ENCODE data around the gene ARHGAP45. TPM values are rescaled to one million over a fixed set of nuclear protein-coding genes. Genes with fewer than 3 reads are reported as not detected.

Gene ARHGAP45
- total and polyA plus RNA-seq, 9 of the 15 experiments (the other 6 are each of a cell fraction or from before 2014, with no cell fraction given): 0.08 to 22.1 (median 4.2) TPM

GRCh38 chr19:1104311-1105007 is 37.5 kb downstream of the ARHGAP45 start (continued):
- TF ChIP-seq FOXP4 (CRISPR knock-in tag; IDR thresholded peaks at IDR 0.05; ENCODE audit: borderline replicate concordance) (no peak), PHB (CRISPR knock-in tag; IDR thresholded peaks at IDR 0.05) (no peak), LARP7 (IDR thresholded peaks at IDR 0.05) (no peak), RBM17 (IDR thresholded peaks at IDR 0.05; ENCODE audit: borderline replicate concordance, low read depth, low read length) (no peak), NR2C2 (CRISPR knock-in tag; IDR thresholded peaks at IDR 0.05) (no peak), NR2C2 (tag; IDR thresholded peaks at IDR 0.05) (peak; percentile 31; the same call in 1 of the 2 replicates), FOXM1 (IDR thresholded peaks at IDR 0.05; ENCODE audit: low read depth) (no peak), FOXM1 (CRISPR knock-in tag; IDR thresholded peaks at IDR 0.05; ENCODE audit: low read depth) (0 out of 2 replicates have a peak, but pooled peaks have one; percentile 6), TGIF2 (CRISPR knock-in tag; IDR thresholded peaks at IDR 0.05) (no peak), SRSF1 (IDR thresholded peaks at IDR 0.05; ENCODE audit: low read depth, low read length) (no peak), HLTF (IDR thresholded peaks at IDR 0.05) (no peak), RFX7 (CRISPR knock-in tag; IDR thresholded peaks at IDR 0.05) (no peak), USF1 (CRISPR knock-in tag; IDR thresholded peaks at IDR 0.05) (peak; percentile 46; the same call in 1 of the 2 replicates), ZNF398 (CRISPR knock-in tag; IDR thresholded peaks at IDR 0.05) (no peak), U2AF2 (optimal IDR thresholded peaks at IDR 0.05; ENCODE audit: low read depth, low read length) (no peak), CBX5 (IDR thresholded peaks at IDR 0.05; ENCODE audit: borderline replicate concordance, low read depth) (no peak), RBM15 (IDR thresholded peaks at IDR 0.05; ENCODE audit: insufficient read depth, low read length) (no peak), MAFK (IDR thresholded peaks at IDR 0.05; ENCODE audit: low read length) (no peak), ZBED1 (IDR thresholded peaks at IDR 0.05) (no peak), ATF1 (CRISPR knock-in tag; IDR thresholded peaks at IDR 0.05) (peak; percentile 37; the same call in 1 of the 2 replicates), ATF1 (tag; IDR thresholded peaks at IDR 0.05) (no peak), CBFB (CRISPR knock-in tag; IDR thresholded peaks at IDR 0.05) (no peak), DDX20 (tag; IDR thresholded peaks at IDR 0.05; ENCODE audit: low read depth) (no peak), ZBTB7A (IDR thresholded peaks at IDR 0.05; ENCODE audit: borderline replicate concordance, control insufficient read depth, low read depth, low read length) (peak; percentile 90; the same call in 1 of the 2 replicates)
- TF ChIP-seq, protein P1, sequence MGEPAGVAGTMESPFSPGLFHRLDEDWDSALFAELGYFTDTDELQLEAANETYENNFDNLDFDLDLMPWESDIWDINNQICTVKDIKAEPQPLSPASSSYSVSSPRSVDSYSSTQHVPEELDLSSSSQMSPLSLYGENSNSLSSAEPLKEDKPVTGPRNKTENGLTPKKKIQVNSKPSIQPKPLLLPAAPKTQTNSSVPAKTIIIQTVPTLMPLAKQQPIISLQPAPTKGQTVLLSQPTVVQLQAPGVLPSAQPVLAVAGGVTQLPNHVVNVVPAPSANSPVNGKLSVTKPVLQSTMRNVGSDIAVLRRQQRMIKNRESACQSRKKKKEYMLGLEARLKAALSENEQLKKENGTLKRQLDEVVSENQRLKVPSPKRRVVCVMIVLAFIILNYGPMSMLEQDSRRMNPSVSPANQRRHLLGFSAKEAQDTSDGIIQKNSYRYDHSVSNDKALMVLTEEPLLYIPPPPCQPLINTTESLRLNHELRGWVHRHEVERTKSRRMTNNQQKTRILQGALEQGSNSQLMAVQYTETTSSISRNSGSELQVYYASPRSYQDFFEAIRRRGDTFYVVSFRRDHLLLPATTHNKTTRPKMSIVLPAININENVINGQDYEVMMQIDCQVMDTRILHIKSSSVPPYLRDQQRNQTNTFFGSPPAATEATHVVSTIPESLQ (CRISPR knock-in tag; IDR thresholded peaks at IDR 0.05): no peak
